HG03039 (cell line): ENCODE results near the gene RAD51B.
"Not testable (repeated sequence)": the region's sequence is repeated elsewhere in the genome, so short reads cannot be mapped to it uniquely, and the experiment has no call there.

Experiments used
- ATAC-seq: cut with Tn5 transposase; IDR thresholded peaks from one replicate; pipeline ENCODE4 v1.9.1; 2021; ENCODE audit warnings: mild to moderate bottlenecking, moderate library complexity; ENCODE audit not compliant: unreplicated experiment

The RAD51B gene

GRCh38 chr14:68696266-68696665 lies 876.7 kb downstream of the RAD51B start:
- ATAC-seq: no peak

GRCh38 chr14:68696721-68697495 lies 877.3 kb downstream of the RAD51B start:
- no peak for ATAC-seq

GRCh38 chr14:68698773-68699172 lies 879.2 kb downstream of the RAD51B start:
- ATAC-seq: not testable (repeated sequence)

GRCh38 chr14:68701001-68701741 lies 881.6 kb downstream of the RAD51B start:
- no peak for ATAC-seq

GRCh38 chr14:68702135-68702534 lies 882.6 kb downstream of the RAD51B start:
- ATAC-seq: no peak

GRCh38 chr14:68702578-68702977 lies 883.0 kb downstream of the RAD51B start:
- ATAC-seq: no peak

- no peak for ATAC-seq
These were observed 883.5 kb downstream of the RAD51B start for GRCh38 chr14:68703093-68703492.

GRCh38 chr14:68704736-68705720 lies 885.4 kb downstream of the RAD51B start:
- no peak for ATAC-seq

- no peak for ATAC-seq
These were observed 886.2 kb downstream of the RAD51B start for GRCh38 chr14:68705741-68706283.

- no peak for ATAC-seq
These were observed 887.9 kb downstream of the RAD51B start for GRCh38 chr14:68707482-68707881.

GRCh38 chr14:68708343-68708742 lies 888.8 kb downstream of the RAD51B start:
- ATAC-seq: no peak

GRCh38 chr14:68709007-68709406 lies 889.4 kb downstream of the RAD51B start:
- no peak for ATAC-seq

- no peak for ATAC-seq
These were observed 891.2 kb downstream of the RAD51B start for GRCh38 chr14:68710776-68711175.

- ATAC-seq: no peak
These were observed 892.2 kb downstream of the RAD51B start for GRCh38 chr14:68711561-68712309.

GRCh38 chr14:68712703-68713370 lies 893.3 kb downstream of the RAD51B start:
- no peak for ATAC-seq

- no peak for ATAC-seq
These were observed 894.2 kb downstream of the RAD51B start for GRCh38 chr14:68713782-68714181.

GRCh38 chr14:68714991-68715924 lies 895.7 kb downstream of the RAD51B start:
- ATAC-seq: no peak

GRCh38 chr14:68716698-68717097 lies 897.1 kb downstream of the RAD51B start:
- ATAC-seq: no peak
